ENCODE results near the gene SLC35F4.

SLC35F4 gene

DNA sequence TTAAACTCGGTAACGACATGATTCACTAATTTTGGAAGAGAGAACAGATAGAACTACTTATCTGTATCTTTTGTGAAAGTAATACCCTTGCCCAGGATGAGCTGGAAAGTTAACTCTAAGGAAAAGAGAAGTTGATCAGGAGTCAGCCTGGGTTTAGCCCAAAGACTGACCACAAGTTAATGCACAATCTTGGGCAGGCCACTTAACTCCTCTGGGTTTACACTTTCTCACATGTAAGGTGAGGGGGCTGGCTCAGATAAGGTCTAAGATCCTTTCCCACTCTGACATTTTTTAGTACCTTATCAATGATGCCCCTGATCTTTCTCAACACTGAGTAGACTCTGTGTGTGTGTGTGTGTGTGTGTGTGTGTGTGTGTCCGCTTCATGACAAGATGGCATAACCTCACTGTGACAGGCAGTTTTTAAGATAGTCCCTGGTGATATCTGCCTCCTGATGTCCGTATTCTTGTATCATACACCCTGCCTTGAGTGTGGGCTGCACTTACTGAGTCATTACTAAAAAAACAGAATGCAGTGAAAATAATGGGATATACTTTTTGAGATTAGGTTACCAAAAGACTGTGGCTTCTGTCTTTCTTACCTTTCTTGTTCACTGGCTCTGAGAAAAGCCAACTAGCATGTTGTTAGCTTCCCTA lies 316.0 kb downstream of the SLC35F4 start:
- Histone ChIP-seq H3K27me3 (ENCODE audit: insufficient read depth, low read length, poor library complexity, severe bottlenecking) (no peaks in the 10 kb centered on the region), H3K9me3 (ENCODE audit: insufficient read depth, low read depth, low read length) (no peaks in the 10 kb centered on the region), H3K4me2 (ENCODE audit: low read depth, low read length, poor library complexity, severe bottlenecking) (no peak overlapping the region), H3K79me2 (ENCODE audit: insufficient read depth, low read length) (no peaks in the 10 kb centered on the region), H3K9ac (ENCODE audit: low read depth, low read length, poor library complexity, severe bottlenecking) (no peak overlapping the region), H3K9me2 (replicated peaks; ENCODE audit: low read depth, low read length) (0 out of 2 replicates have a peak, but pooled peaks cover 4% of the 10 kb centered on the region), H2AFZ (ENCODE audit: low read length) (no peak overlapping the region), H3F3A (ENCODE audit: low read depth) (no peaks in the 10 kb centered on the region), H3K4me1 (ENCODE audit: insufficient read depth, low read length, poor library complexity, severe bottlenecking) (no peaks in the 10 kb centered on the region), H4K20me1 (ENCODE audit: insufficient read depth, low read length, poor library complexity, severe bottlenecking) (no peaks in the 10 kb centered on the region), H3K36me3 (ENCODE audit: insufficient read depth, low read length) (no peaks in the 10 kb centered on the region), H3K4me3 (ENCODE audit: low read length, poor library complexity, severe bottlenecking) (no peak overlapping the region)
- no peak for TF ChIP-seq EZH2phosphoT487 (IDR thresholded peaks at IDR 0.05; ENCODE audit: borderline replicate concordance)
- TF ChIP-seq, protein P1, sequence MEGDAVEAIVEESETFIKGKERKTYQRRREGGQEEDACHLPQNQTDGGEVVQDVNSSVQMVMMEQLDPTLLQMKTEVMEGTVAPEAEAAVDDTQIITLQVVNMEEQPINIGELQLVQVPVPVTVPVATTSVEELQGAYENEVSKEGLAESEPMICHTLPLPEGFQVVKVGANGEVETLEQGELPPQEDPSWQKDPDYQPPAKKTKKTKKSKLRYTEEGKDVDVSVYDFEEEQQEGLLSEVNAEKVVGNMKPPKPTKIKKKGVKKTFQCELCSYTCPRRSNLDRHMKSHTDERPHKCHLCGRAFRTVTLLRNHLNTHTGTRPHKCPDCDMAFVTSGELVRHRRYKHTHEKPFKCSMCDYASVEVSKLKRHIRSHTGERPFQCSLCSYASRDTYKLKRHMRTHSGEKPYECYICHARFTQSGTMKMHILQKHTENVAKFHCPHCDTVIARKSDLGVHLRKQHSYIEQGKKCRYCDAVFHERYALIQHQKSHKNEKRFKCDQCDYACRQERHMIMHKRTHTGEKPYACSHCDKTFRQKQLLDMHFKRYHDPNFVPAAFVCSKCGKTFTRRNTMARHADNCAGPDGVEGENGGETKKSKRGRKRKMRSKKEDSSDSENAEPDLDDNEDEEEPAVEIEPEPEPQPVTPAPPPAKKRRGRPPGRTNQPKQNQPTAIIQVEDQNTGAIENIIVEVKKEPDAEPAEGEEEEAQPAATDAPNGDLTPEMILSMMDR (conservative IDR thresholded peaks at IDR 0.05; ENCODE audit: low read length) = no peak

DNA sequence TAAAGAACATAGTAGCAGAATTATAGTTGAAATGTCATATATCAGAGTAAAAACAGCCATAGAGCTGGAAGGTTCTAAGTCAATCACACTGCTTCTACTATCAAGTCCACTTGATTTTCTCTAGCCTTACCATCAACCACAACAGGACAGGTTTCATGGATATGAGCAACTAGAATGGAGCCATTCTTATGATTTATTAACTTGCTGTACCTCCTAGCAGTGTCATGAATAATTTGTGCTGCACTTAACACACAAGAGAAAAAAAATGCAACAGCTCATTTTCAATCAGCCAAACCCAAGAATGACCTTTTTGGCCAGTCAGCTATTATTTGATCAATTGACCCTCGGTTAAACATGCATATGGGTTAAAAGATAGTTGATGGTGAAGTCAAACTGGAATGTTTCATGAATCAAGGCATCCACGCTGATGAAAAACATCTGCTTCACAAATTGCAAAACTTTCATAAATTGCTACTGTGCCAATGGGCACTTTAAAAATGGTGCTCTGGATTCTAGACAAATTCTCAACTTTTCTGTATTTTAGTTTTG lies 316.8 kb downstream of the SLC35F4 start:
- Histone ChIP-seq H3K79me2 (ENCODE audit: insufficient read depth, low read length) (no peaks in the 10 kb centered on the region), H3K4me2 (ENCODE audit: low read depth, low read length, poor library complexity, severe bottlenecking) (no peak overlapping the region), H3K27me3 (ENCODE audit: insufficient read depth, low read length, poor library complexity, severe bottlenecking) (no peaks in the 10 kb centered on the region), H3K9me2 (replicated peaks; ENCODE audit: low read depth, low read length) (0 out of 2 replicates have a peak, but pooled peaks cover 4% of the 10 kb centered on the region), H3K36me3 (ENCODE audit: insufficient read depth, low read length) (no peaks in the 10 kb centered on the region), H3F3A (ENCODE audit: low read depth) (no peaks in the 10 kb centered on the region), H3K4me3 (ENCODE audit: low read length, poor library complexity, severe bottlenecking) (no peak overlapping the region), H3K9me3 (ENCODE audit: insufficient read depth, low read depth, low read length) (no peaks in the 10 kb centered on the region), H3K4me1 (ENCODE audit: insufficient read depth, low read length, poor library complexity, severe bottlenecking) (no peaks in the 10 kb centered on the region), H4K20me1 (ENCODE audit: insufficient read depth, low read length, poor library complexity, severe bottlenecking) (no peaks in the 10 kb centered on the region), H2AFZ (ENCODE audit: low read length) (no peak overlapping the region), H3K9ac (ENCODE audit: low read depth, low read length, poor library complexity, severe bottlenecking) (no peak overlapping the region)
- no peak for TF ChIP-seq EZH2phosphoT487 (IDR thresholded peaks at IDR 0.05; ENCODE audit: borderline replicate concordance)
- TF ChIP-seq, protein P1 (conservative IDR thresholded peaks at IDR 0.05; ENCODE audit: low read length) = no peak

DNA sequence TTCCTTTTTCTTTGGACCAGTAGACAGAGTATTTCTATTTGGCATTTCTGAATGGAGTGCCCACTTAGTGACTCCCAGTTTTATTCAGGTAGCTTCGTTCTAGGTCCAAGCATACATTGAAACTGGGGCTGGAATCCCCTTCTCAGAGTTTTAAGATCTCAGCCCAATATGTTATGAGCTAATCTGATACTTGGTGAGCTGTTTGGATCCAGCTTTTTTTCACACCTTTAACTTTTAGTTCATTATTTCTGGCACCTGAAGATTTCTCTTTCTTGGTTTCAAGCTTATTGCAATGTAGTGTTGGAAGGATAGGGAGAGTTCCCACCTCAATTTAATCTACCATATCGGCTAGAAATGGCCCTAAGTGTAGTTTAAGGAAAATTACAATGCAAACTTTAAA lies 318.8 kb downstream of the SLC35F4 start:
- Histone ChIP-seq H3K9me2 (replicated peaks; ENCODE audit: low read depth, low read length) (0 out of 2 replicates have a peak, but pooled peaks cover 4% of the 10 kb centered on the region), H3K4me2 (ENCODE audit: low read depth, low read length, poor library complexity, severe bottlenecking) (no peak overlapping the region), H4K20me1 (ENCODE audit: insufficient read depth, low read length, poor library complexity, severe bottlenecking) (no peaks in the 10 kb centered on the region), H3K27me3 (ENCODE audit: insufficient read depth, low read length, poor library complexity, severe bottlenecking) (no peaks in the 10 kb centered on the region), H3K4me3 (ENCODE audit: low read length, poor library complexity, severe bottlenecking) (no peak overlapping the region), H3F3A (ENCODE audit: low read depth) (no peaks in the 10 kb centered on the region), H2AFZ (ENCODE audit: low read length) (no peak overlapping the region), H3K4me1 (ENCODE audit: insufficient read depth, low read length, poor library complexity, severe bottlenecking) (no peaks in the 10 kb centered on the region), H3K9me3 (ENCODE audit: insufficient read depth, low read depth, low read length) (no peaks in the 10 kb centered on the region), H3K79me2 (ENCODE audit: insufficient read depth, low read length) (no peaks in the 10 kb centered on the region), H3K9ac (ENCODE audit: low read depth, low read length, poor library complexity, severe bottlenecking) (no peak overlapping the region), H3K36me3 (ENCODE audit: insufficient read depth, low read length) (no peaks in the 10 kb centered on the region)
- TF ChIP-seq, protein P1 (conservative IDR thresholded peaks at IDR 0.05; ENCODE audit: low read length) = no peak
- TF ChIP-seq EZH2phosphoT487 (IDR thresholded peaks at IDR 0.05; ENCODE audit: borderline replicate concordance) = no peak
